Measurements from ENCODE around the gene MITF.
"Not testable (repeated sequence)": the region's sequence is repeated elsewhere in the genome, so short reads cannot be mapped to it uniquely, and the experiment has no call there.

Gene MITF

GRCh38 chr3:69879051-69879450 is 139.8 kb downstream of the MITF start:
- no peak for DNase-seq

GRCh38 chr3:69880069-69880640 is 140.9 kb downstream of the MITF start:
- no peak for DNase-seq

- DNase-seq: no peak
Observed at GRCh38 chr3:69881051-69881450, 141.8 kb downstream of the MITF start.

- DNase-seq: no peak
Observed at GRCh38 chr3:69881756-69882428, 142.6 kb downstream of the MITF start.

GRCh38 chr3:69882560-69882959 is 143.3 kb downstream of the MITF start:
- DNase-seq: no peak

- no peak for DNase-seq
Observed at GRCh38 chr3:69888040-69888942, 149.0 kb downstream of the MITF start.

- DNase-seq: no peak
Observed at GRCh38 chr3:69888943-69889315, 149.7 kb downstream of the MITF start.

GRCh38 chr3:69890084-69890483 is 150.8 kb downstream of the MITF start:
- no peak for DNase-seq

GRCh38 chr3:69890691-69891090 is 151.4 kb downstream of the MITF start:
- no peak for DNase-seq

- DNase-seq: no peak
Observed at GRCh38 chr3:69892706-69893105, 153.4 kb downstream of the MITF start.

- no peak for DNase-seq
Observed at GRCh38 chr3:69893274-69893673, 154.0 kb downstream of the MITF start.

- DNase-seq: no peak
Observed at GRCh38 chr3:69896095-69896494, 156.8 kb downstream of the MITF start.

- no peak for DNase-seq
Observed at GRCh38 chr3:69900331-69900730, 161.1 kb downstream of the MITF start.

- DNase-seq: no peak
Observed at GRCh38 chr3:69901802-69902201, 162.5 kb downstream of the MITF start.

- no peak for DNase-seq
Observed at GRCh38 chr3:69902386-69902785, 163.1 kb downstream of the MITF start.

- DNase-seq: no peak
Observed at GRCh38 chr3:69906351-69906966, 167.2 kb downstream of the MITF start.

GRCh38 chr3:69907554-69907953 is 168.3 kb downstream of the MITF start:
- DNase-seq: no peak

- DNase-seq: not testable (repeated sequence)
Observed at GRCh38 chr3:69909859-69910258, 170.6 kb downstream of the MITF start.

- DNase-seq: no peak
Observed at GRCh38 chr3:69913422-69913821, 174.2 kb downstream of the MITF start.

- no peak for DNase-seq
Observed at GRCh38 chr3:69914395-69914794, 175.1 kb downstream of the MITF start.

GRCh38 chr3:69915726-69916125 is 176.5 kb downstream of the MITF start:
- no peak for DNase-seq

- DNase-seq: not testable (repeated sequence)
Observed at GRCh38 chr3:69920009-69920408, 180.7 kb downstream of the MITF start.

GRCh38 chr3:69921651-69922050 is 182.4 kb downstream of the MITF start:
- DNase-seq: no peak

Measured in GDM1 (cell line).